Gastroesophageal sphincter (tissue), 3 donors: Measurements from ENCODE around the gene ENTHD1.

Experiments used
- POLR2A ChIP-seq, 2 donors: fragments of 450-650 bp; IDR thresholded peaks; one replicate each; pipeline ENCODE4 v1.6.1; 2017; ENCODE audit warnings: antibody characterized with exemption in 2 of 2, mild to moderate bottlenecking in 2 of 2, moderate library complexity in 1 of 2
- POLR2AphosphoS5 ChIP-seq: sonication (generic); formaldehyde crosslinking; IDR thresholded peaks from one replicate; pipeline ENCODE4 v1.6.1; 2017; ENCODE audit warnings: antibody characterized with exemption
- TF ChIP-seq, protein P1 (sequence below), 4 experiments: fragments of 200-600 bp in 2 of 4; fragments of 450-650 bp in 2 of 4; sonication (generic) in 1 of 4; IDR thresholded peaks; one replicate each; pipeline ENCODE4 v1.5.1; 2017 to 2019; ENCODE audit warnings: antibody characterized with exemption in 4 of 4, mild to moderate bottlenecking in 2 of 4, moderate library complexity in 2 of 4

DNA sequence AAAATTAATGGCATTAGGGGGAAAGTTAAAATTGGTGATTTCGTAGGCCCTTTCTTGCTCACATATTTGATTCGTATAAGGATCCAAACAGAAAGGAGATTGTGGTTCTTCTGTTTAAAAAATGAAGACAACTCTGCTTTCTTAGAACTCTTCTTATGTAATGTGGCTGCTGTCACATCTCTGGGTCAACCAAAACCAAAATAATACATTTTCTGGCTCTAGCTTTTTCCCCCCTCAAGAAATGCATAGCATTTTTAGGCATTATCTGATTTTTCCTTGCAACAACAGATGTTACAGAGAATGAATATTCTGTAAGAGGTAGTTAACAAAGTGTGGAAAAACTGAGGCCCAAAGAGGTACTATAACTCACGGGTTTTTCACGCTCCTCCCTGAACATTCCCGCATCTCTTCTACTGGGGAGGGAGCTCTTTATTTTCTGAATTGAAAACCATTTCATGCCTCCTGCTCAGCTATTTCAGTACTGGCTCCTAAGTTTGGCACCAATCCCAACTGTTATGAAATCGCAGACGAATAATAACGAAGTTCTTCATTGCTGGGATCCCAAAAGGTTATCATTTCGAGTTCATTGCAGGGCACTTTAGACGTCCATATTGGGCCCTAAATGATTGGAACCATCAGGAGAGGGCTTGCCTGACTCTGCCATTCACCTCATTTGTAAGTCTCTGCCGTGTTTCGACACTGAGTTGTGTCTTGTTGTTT is 24.4 kb upstream of the ENTHD1 start:
- TF ChIP-seq, protein P1, sequence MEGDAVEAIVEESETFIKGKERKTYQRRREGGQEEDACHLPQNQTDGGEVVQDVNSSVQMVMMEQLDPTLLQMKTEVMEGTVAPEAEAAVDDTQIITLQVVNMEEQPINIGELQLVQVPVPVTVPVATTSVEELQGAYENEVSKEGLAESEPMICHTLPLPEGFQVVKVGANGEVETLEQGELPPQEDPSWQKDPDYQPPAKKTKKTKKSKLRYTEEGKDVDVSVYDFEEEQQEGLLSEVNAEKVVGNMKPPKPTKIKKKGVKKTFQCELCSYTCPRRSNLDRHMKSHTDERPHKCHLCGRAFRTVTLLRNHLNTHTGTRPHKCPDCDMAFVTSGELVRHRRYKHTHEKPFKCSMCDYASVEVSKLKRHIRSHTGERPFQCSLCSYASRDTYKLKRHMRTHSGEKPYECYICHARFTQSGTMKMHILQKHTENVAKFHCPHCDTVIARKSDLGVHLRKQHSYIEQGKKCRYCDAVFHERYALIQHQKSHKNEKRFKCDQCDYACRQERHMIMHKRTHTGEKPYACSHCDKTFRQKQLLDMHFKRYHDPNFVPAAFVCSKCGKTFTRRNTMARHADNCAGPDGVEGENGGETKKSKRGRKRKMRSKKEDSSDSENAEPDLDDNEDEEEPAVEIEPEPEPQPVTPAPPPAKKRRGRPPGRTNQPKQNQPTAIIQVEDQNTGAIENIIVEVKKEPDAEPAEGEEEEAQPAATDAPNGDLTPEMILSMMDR (IDR thresholded peaks at IDR 0.05) = no peak
- TF ChIP-seq POLR2A (IDR thresholded peaks at IDR 0.05) = no peak
- no peak for TF ChIP-seq POLR2AphosphoS5
